ENCODE measurements around the gene MRPS12. TPM values are rescaled to one million over a fixed set of nuclear protein-coding genes. Genes with fewer than 3 reads are reported as not detected.

Gene MRPS12
- total RNA-seq, 1 experiment from 2014 or later: 81.3 TPM

- Histone ChIP-seq H3K27ac (ENCODE audit: insufficient read length, low read depth, low read length) (no peak overlapping the region), H3K27me3 (ENCODE audit: insufficient read depth, low read length) (no peaks in the 10 kb centered on the region), H3K4ac (ENCODE audit: low read depth, low read length) (no peak overlapping the region), H2BK5ac (ENCODE audit: insufficient read length, low read length) (no peak overlapping the region), H2BK12ac (ENCODE audit: insufficient read length, low read depth, low read length) (no peak overlapping the region), H4K8ac (replicated peaks; ENCODE audit: insufficient read length, low read depth, low read length) (no peak overlapping the region), H3K4me2 (ENCODE audit: insufficient read depth, insufficient read length, low read length) (no peak overlapping the region), H4K20me1 (ENCODE audit: control insufficient read depth, insufficient read depth, insufficient read length) (no peaks in the 10 kb centered on the region), H3K23ac (ENCODE audit: insufficient read length, low read depth, low read length) (no peak overlapping the region), H4K91ac (ENCODE audit: insufficient read length, low read depth, low read length) (no peak overlapping the region), H3K18ac (ENCODE audit: insufficient read length, low read depth, low read length) (no peak overlapping the region), H3K56ac (ENCODE audit: insufficient read length, low read depth, low read length) (no peak overlapping the region), H2BK20ac (ENCODE audit: low read depth, low read length, poor library complexity, severe bottlenecking) (no peak overlapping the region), H3K23me2 (ENCODE audit: insufficient read length, low read depth, low read length, poor library complexity, severe bottlenecking) (no peaks in the 10 kb centered on the region), H3K9me3 (ENCODE audit: control insufficient read depth, low read depth, low read length) (no peaks in the 10 kb centered on the region), H2BK120ac (ENCODE audit: low read depth, low read length, poor library complexity, severe bottlenecking) (no peak overlapping the region), H2AK5ac (ENCODE audit: insufficient read length, low read length) (no peak overlapping the region), H3K14ac (ENCODE audit: insufficient read depth, low read length) (no peak overlapping the region), H2BK15ac (ENCODE audit: low read depth, low read length) (no peak overlapping the region), H2AFZ (ENCODE audit: low read length) (no peak overlapping the region), H3K4me1 (ENCODE audit: insufficient read depth, low read length) (no peaks in the 10 kb centered on the region), H4K5ac (ENCODE audit: insufficient read length, low read depth, low read length) (no peak overlapping the region), H3T11ph (ENCODE audit: low read length) (no peak overlapping the region), H3K79me1 (ENCODE audit: insufficient read depth, low read depth, low read length, poor library complexity, severe bottlenecking) (no peaks in the 10 kb centered on the region), H3K79me2 (ENCODE audit: insufficient read depth, low read length) (no peaks in the 10 kb centered on the region), H3K9ac (ENCODE audit: extremely low read depth, insufficient read length, low read length) (no peak overlapping the region)
- Mint-ChIP-seq H3K4me1 (no peaks in the 10 kb centered on the region), H3K27me3 (ENCODE audit: low read depth) (no peaks in the 10 kb centered on the region), H3K36me3 (ENCODE audit: insufficient read depth in 1 of 3, low read depth in 3 of 3) (peaks cover 25 to 46% (median 34%) of the 10 kb centered on the region in 3 experiments; a peak in 6 of 7 replicates), H3K4me3 (no peak overlapping the region), H3K9me3 (no peaks in the 10 kb centered on the region), H3K27ac (no peak overlapping the region)
- TF ChIP-seq, protein P1, sequence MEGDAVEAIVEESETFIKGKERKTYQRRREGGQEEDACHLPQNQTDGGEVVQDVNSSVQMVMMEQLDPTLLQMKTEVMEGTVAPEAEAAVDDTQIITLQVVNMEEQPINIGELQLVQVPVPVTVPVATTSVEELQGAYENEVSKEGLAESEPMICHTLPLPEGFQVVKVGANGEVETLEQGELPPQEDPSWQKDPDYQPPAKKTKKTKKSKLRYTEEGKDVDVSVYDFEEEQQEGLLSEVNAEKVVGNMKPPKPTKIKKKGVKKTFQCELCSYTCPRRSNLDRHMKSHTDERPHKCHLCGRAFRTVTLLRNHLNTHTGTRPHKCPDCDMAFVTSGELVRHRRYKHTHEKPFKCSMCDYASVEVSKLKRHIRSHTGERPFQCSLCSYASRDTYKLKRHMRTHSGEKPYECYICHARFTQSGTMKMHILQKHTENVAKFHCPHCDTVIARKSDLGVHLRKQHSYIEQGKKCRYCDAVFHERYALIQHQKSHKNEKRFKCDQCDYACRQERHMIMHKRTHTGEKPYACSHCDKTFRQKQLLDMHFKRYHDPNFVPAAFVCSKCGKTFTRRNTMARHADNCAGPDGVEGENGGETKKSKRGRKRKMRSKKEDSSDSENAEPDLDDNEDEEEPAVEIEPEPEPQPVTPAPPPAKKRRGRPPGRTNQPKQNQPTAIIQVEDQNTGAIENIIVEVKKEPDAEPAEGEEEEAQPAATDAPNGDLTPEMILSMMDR (conservative IDR thresholded peaks at IDR 0.05): no peak
- no CpG with 5 or more reads among the region's 5 CpGs for WGBS (ENCODE audit: extremely low coverage, insufficient read length, low lambda C conversion rate)
- no peak for DNase-seq
These were observed 8.3 kb upstream of the MRPS12 start for GRCh38 chr19:38922482-38922881.

Measured in H9 (cell line).